ENCODE measurements around the gene CTSV.
"Not testable (repeated sequence)": the region's sequence is repeated elsewhere in the genome, so short reads cannot be mapped to it uniquely, and the experiment has no call there.

Gene CTSV

DNA sequence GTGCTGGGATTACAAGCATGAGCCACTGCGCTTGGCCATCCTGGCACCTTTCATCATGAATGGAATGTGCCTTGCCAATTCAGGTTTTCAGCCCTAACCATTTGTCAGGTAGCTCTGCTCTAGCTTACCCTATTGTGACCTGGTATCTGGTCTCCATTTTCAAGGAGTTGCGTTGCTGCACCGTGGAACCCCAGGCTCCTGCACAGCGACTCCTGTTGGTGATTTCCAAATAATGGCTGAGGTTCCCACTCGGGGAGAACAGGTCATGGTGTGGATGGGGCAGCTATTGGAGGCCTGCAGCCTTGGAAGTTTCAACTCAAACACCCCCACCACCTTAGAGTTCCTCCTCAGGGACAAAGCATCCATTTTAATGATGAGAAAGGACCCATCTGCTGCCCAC is 18.7 kb upstream of the CTSV start:
- no peak overlapping the region for H3K4me3 ChIP-seq (replicated peaks; ENCODE audit: insufficient read depth, low read length)
- no peak for TF ChIP-seq SPI1 (IDR thresholded peaks at IDR 0.05; ENCODE audit: borderline replicate concordance, low read depth)
- no peak for DNase-seq (ENCODE audit: low read depth in 1 of 2, low spot score in 1 of 2)
- H3K27me3 ChIP-seq (ENCODE audit: insufficient read depth, poor library complexity, severe bottlenecking): peaks cover 4% of the 10 kb centered on the region
- no peak overlapping the region for H3K27ac ChIP-seq (replicated peaks)

DNA sequence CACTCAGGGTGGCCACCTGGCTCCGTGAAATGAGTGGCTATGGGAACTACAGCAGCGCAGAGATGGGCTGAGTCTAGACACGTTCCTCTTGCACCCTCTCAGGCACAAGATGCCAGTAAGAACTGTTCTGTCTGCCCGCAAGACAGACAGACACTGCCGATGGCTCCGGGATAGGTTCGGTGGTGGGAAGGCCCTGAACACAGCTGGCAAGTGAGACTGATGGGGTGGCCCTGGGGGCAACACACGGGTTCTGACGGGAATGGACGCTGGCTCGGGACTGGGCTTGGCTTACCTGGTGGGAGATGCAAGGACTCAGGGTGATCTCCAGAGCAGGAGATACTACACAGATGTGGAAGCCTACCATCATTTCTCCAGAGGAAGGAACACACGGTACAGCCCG is 16.9 kb upstream of the CTSV start:
- not testable (repeated sequence) for H3K4me3 ChIP-seq (replicated peaks; ENCODE audit: insufficient read depth, low read length); DNase-seq (ENCODE audit: low read depth in 1 of 2, low spot score in 1 of 2)

DNA sequence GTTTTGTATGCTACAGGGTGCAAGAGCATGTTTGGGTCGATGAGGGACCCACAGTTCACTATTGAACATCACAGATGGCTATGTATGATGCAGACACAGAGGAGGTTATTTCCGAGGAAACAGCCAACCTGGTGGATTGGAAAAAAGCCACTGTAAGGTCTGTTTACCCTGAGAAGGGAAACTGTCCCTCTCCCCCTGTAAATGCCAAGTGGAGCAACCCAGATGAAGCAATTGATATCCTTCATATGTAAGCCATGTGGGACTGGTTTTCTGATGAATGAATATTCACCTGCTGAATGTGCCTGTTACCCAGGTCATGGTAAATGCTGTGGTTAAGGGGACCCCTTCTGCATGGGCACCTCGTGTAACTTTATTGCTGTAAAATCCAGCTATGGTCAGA is 14.8 kb upstream of the CTSV start:
- H3K27me3 ChIP-seq (ENCODE audit: insufficient read depth, poor library complexity, severe bottlenecking): peaks cover 4% of the 10 kb centered on the region
- DNase-seq (ENCODE audit: low read depth in 1 of 2, low spot score in 1 of 2): no peak
- TF ChIP-seq, protein P1, sequence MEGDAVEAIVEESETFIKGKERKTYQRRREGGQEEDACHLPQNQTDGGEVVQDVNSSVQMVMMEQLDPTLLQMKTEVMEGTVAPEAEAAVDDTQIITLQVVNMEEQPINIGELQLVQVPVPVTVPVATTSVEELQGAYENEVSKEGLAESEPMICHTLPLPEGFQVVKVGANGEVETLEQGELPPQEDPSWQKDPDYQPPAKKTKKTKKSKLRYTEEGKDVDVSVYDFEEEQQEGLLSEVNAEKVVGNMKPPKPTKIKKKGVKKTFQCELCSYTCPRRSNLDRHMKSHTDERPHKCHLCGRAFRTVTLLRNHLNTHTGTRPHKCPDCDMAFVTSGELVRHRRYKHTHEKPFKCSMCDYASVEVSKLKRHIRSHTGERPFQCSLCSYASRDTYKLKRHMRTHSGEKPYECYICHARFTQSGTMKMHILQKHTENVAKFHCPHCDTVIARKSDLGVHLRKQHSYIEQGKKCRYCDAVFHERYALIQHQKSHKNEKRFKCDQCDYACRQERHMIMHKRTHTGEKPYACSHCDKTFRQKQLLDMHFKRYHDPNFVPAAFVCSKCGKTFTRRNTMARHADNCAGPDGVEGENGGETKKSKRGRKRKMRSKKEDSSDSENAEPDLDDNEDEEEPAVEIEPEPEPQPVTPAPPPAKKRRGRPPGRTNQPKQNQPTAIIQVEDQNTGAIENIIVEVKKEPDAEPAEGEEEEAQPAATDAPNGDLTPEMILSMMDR (IDR thresholded peaks at IDR 0.05; ENCODE audit: insufficient read depth, low read length): no peak
- no peak for TF ChIP-seq POLR2AphosphoS5 (IDR thresholded peaks at IDR 0.05; ENCODE audit: low read depth)
- H3K4me3 ChIP-seq (replicated peaks; ENCODE audit: insufficient read depth, low read length): no peak overlapping the region
- no peak overlapping the region for H3K27ac ChIP-seq (replicated peaks)

More for the DNA sequence above, 16.9 kb upstream of the CTSV start:
- not testable (repeated sequence) for H3K27ac ChIP-seq (replicated peaks); H3K27me3 ChIP-seq (ENCODE audit: insufficient read depth, poor library complexity, severe bottlenecking)

DNA sequence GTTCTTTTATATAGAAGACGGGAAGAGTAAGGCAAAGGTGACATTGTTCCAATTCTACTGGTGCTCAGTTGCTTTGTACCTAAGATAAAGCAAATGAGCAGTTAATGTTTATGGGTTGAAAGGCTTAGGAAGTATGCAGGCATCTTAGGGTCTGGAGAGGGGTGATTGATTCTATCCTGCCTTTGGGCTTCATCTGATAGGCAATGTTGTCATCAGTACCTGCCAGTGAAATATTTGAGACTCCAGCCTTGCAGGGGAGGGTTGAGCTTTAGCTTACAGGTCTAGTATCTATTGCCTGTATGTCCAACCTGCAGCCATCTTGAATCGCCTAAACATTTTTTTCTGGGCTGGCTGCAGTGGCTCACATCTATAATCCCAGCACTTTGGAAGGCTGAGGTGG is 13.8 kb upstream of the CTSV start:
- TF ChIP-seq, protein P2, sequence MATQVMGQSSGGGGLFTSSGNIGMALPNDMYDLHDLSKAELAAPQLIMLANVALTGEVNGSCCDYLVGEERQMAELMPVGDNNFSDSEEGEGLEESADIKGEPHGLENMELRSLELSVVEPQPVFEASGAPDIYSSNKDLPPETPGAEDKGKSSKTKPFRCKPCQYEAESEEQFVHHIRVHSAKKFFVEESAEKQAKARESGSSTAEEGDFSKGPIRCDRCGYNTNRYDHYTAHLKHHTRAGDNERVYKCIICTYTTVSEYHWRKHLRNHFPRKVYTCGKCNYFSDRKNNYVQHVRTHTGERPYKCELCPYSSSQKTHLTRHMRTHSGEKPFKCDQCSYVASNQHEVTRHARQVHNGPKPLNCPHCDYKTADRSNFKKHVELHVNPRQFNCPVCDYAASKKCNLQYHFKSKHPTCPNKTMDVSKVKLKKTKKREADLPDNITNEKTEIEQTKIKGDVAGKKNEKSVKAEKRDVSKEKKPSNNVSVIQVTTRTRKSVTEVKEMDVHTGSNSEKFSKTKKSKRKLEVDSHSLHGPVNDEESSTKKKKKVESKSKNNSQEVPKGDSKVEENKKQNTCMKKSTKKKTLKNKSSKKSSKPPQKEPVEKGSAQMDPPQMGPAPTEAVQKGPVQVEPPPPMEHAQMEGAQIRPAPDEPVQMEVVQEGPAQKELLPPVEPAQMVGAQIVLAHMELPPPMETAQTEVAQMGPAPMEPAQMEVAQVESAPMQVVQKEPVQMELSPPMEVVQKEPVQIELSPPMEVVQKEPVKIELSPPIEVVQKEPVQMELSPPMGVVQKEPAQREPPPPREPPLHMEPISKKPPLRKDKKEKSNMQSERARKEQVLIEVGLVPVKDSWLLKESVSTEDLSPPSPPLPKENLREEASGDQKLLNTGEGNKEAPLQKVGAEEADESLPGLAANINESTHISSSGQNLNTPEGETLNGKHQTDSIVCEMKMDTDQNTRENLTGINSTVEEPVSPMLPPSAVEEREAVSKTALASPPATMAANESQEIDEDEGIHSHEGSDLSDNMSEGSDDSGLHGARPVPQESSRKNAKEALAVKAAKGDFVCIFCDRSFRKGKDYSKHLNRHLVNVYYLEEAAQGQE (IDR thresholded peaks at IDR 0.05; ENCODE audit: insufficient replicate concordance, low read depth): no peak
- TF ChIP-seq, protein P1 (IDR thresholded peaks at IDR 0.05; ENCODE audit: insufficient read depth, low read length): no peak
- TF ChIP-seq SPI1 (IDR thresholded peaks at IDR 0.05; ENCODE audit: borderline replicate concordance, low read depth) (no peak), GABPA (IDR thresholded peaks at IDR 0.05; ENCODE audit: low read depth) (no peak), POLR2AphosphoS5 (IDR thresholded peaks at IDR 0.05; ENCODE audit: low read depth) (no peak)
- no peak for DNase-seq (ENCODE audit: low read depth in 1 of 2, low spot score in 1 of 2)
- Histone ChIP-seq H3K27ac (replicated peaks) (no peak overlapping the region), H3K27me3 (ENCODE audit: insufficient read depth, poor library complexity, severe bottlenecking) (peaks cover 4% of the 10 kb centered on the region), H3K4me3 (replicated peaks; ENCODE audit: insufficient read depth, low read length) (no peak overlapping the region)

DNA sequence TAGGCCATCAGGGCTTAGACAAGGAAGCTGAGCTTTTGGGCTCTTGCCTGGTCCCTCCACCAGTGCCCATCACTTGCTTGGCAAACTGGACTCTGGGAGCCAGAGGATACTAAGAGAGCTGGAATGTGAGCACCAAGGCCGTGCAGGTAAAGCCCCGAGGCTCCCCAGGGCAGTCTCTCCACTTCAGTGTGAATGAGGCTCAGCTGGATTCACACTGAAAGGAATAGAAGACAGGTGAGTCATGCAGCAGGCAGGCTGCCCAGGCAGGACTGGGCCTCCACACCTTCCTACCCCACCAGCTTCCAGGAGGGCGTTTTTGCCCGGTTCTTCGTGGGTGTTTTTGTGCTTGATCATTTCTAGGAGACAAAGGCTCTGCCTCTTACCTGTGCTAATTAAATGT is 7.3 kb upstream of the CTSV start:
- TF ChIP-seq SPI1 (IDR thresholded peaks at IDR 0.05; ENCODE audit: borderline replicate concordance, low read depth) (no peak), POLR2AphosphoS5 (IDR thresholded peaks at IDR 0.05; ENCODE audit: low read depth) (no peak)
- DNase-seq (ENCODE audit: low read depth in 1 of 2, low spot score in 1 of 2): no peak
- no peaks in the 10 kb centered on the region for H3K27me3 ChIP-seq (ENCODE audit: insufficient read depth, poor library complexity, severe bottlenecking)
- no peak overlapping the region for H3K27ac ChIP-seq (replicated peaks)
- no peak overlapping the region for H3K4me3 ChIP-seq (replicated peaks; ENCODE audit: insufficient read depth, low read length)

DNA sequence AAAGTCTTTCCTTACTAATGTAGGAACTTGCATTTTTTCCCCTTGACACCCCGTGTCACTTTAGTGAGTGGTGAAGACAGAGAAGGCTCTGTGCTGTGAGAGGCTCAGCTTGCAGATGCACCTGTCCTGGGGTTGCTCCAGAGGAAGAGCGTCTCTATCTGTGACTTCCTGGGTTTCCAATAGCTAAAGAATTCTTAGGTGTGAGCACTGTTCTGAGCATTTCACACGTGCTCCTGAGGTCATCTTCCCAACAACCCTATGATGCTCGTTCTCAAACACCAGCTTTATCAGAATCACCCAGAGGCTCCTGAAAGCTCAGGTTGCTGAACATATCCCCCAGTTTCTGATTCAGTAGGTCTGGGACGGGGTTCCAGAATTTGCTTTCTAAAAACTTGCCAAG is 6.4 kb upstream of the CTSV start:
- TF ChIP-seq SPI1 (IDR thresholded peaks at IDR 0.05; ENCODE audit: borderline replicate concordance, low read depth): no peak
- no peak for TF ChIP-seq GABPA (IDR thresholded peaks at IDR 0.05; ENCODE audit: low read depth)
- TF ChIP-seq POLR2AphosphoS5 (IDR thresholded peaks at IDR 0.05; ENCODE audit: low read depth): no peak
- TF ChIP-seq, protein P1 (IDR thresholded peaks at IDR 0.05; ENCODE audit: insufficient read depth, low read length): no peak
- TF ChIP-seq, protein P2 (IDR thresholded peaks at IDR 0.05; ENCODE audit: insufficient replicate concordance, low read depth): no peak
- Histone ChIP-seq H3K27me3 (ENCODE audit: insufficient read depth, poor library complexity, severe bottlenecking) (peaks cover 2% of the 10 kb centered on the region), H3K4me3 (replicated peaks; ENCODE audit: insufficient read depth, low read length) (no peak overlapping the region), H3K27ac (replicated peaks) (no peak overlapping the region)
- DNase-seq (ENCODE audit: low read depth in 1 of 2, low spot score in 1 of 2): no peak

Measured in HL-60 (cell line).